Esophagus squamous epithelium (tissue), 5 donors: Measurements from ENCODE around the gene F7. TPM values are rescaled to one million over a fixed set of nuclear protein-coding genes. Genes with fewer than 3 reads are reported as not detected.

Experiments used
- DNase-seq: peaks from one replicate; lab custom pipeline; 2025; lab: John Stamatoyannopoulos, UW
- H3K27ac ChIP-seq, 4 donors: fragments of 200-600 bp; sonication (generic); one replicate each; pipeline ENCODE4 v1.5.1; 2016 to 2019; ENCODE audit warnings: mild to moderate bottlenecking in 1 of 4
- H3K27me3 ChIP-seq, 4 donors: fragments of 200-600 bp; sonication (generic); 1 replicate in 3 of 4; 2 replicates in 1 of 4; pipeline versions ENCODE4 v1.5.1 to v1.6.0; 2017 to 2021; ENCODE audit warnings: antibody characterized with exemption in 1 of 4
- H3K36me3 ChIP-seq, 3 donors: fragments of 200-600 bp; sonication (generic); one replicate each; pipeline ENCODE4 v1.5.1; 2016 to 2019
- H3K4me1 ChIP-seq, 3 donors: fragments of 200-600 bp; sonication (generic); one replicate each; pipeline ENCODE4 v1.5.1; 2017 to 2019
- H3K4me3 ChIP-seq, 4 donors: fragments of 200-600 bp; sonication (generic); 1 replicate in 3 of 4; 2 replicates in 1 of 4; pipeline ENCODE4 v1.5.1; 2016 to 2019; ENCODE audit warnings: mild to moderate bottlenecking in 2 of 4, moderate library complexity in 1 of 4
- H3K9me3 ChIP-seq, 3 donors: fragments of 200-600 bp; sonication (generic); one replicate each; pipeline ENCODE4 v1.5.1; 2016 to 2019
- CTCF ChIP-seq, 6 experiments: fragments of 450-650 bp in 4 of 6; fragments of 200-600 bp in 2 of 6; sonication (generic) in 2 of 6; IDR thresholded peaks; one replicate each; pipeline ENCODE4 v1.5.1; 2016 to 2019; ENCODE audit warnings: antibody characterized with exemption in 6 of 6, mild to moderate bottlenecking in 4 of 6, moderate library complexity in 4 of 6
- POLR2A ChIP-seq, 4 donors: fragments of 450-650 bp; IDR thresholded peaks; one replicate each; pipeline ENCODE4 v1.6.1; 2017; ENCODE audit warnings: antibody characterized with exemption in 4 of 4, mild to moderate bottlenecking in 4 of 4, moderate library complexity in 3 of 4
- WGBS, 2 donors: methylation state at CpG; one replicate each; pipeline ENCODE4 v1.1.5; 2018; 5-methylcytosine and 5-hydroxymethylcytosine counted together
- intact Hi-C: fragments of 100-400 bp; cut with DNase I; formaldehyde crosslinking; loops from one replicate; pipeline ENCODE4 v1.15.0; 2022
- total RNA-seq, 4 donors: library from RNA; depleted of rRNA; stranded (reverse); fragments of >200 nt; gene quantifications; one replicate each; pipeline ENCODE4 v1.1.0, GENCODE V29; 2016
- donor health status: DM: yes; HTN: yes; CAD: no.

F7 gene
- total RNA-seq, 4 donors from 2014 or later: not detected

GRCh38 chr13:113143466-113144254 is 38.1 kb downstream of the F7 start:
- intact Hi-C loops: no loop called here
- TF ChIP-seq POLR2A (IDR thresholded peaks at IDR 0.05) (no peak), CTCF (IDR thresholded peaks at IDR 0.05) (no peak)
- H3K9me3 ChIP-seq: no peaks in the 10 kb centered on the region
- no peaks in the 10 kb centered on the region for H3K27me3 ChIP-seq
- H3K36me3 ChIP-seq: peaks cover 0 to 11% (median 0%) of the 10 kb centered on the region in 3 donors
- H3K4me3 ChIP-seq: no peak overlapping the region
- H3K4me1 ChIP-seq: no peaks in the 10 kb centered on the region
- 83 to 88% methylated on average over 16 to 22 of the region's 39 CpGs for WGBS, 2 donors
- no peak for DNase-seq
- H3K27ac ChIP-seq: no peak overlapping the region

DNA sequence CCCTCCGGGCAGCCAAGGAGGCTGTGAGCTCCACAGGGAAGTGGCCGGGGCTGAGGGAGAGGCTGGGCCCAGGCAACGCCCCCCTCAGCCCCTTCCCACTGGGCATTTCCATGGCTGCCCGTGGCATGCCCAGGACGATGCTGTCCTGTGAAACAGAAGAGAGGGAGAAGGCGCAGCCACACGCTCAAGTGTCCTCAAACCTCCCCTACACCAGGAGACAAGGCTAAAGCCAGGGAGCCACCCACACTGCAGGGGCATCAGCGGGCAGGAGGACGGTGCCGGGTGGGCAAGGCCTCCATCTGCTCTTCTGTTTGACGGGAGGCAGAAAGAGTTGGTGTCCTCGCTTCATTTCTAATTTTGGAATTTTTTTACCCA is 38.7 kb downstream of the F7 start:
- no peak for DNase-seq
- no peak for TF ChIP-seq CTCF (IDR thresholded peaks at IDR 0.05)
- H3K27ac ChIP-seq: no peak overlapping the region
- intact Hi-C loops: no loop called here
- H3K9me3 ChIP-seq: no peaks in the 10 kb centered on the region
- no peaks in the 10 kb centered on the region for H3K4me1 ChIP-seq
- H3K4me3 ChIP-seq: no peak overlapping the region
- H3K36me3 ChIP-seq: peaks cover 0 to 11% (median 0%) of the 10 kb centered on the region in 3 donors
- 91 to 93% methylated on average over 5 to 9 of the region's 12 CpGs for WGBS, 2 donors
- no peaks in the 10 kb centered on the region for H3K27me3 ChIP-seq

GRCh38 chr13:113145496-113145895 is 39.9 kb downstream of the F7 start:
- no peak for DNase-seq
- TF ChIP-seq POLR2A (IDR thresholded peaks at IDR 0.05): no peak
- TF ChIP-seq CTCF (IDR thresholded peaks at IDR 0.05): no peak
- Histone ChIP-seq H3K9me3 (no peaks in the 10 kb centered on the region), H3K36me3 (peaks cover 0 to 11% (median 0%) of the 10 kb centered on the region in 3 donors), H3K4me1 (no peaks in the 10 kb centered on the region), H3K27me3 (no peaks in the 10 kb centered on the region), H3K4me3 (no peak overlapping the region), H3K27ac (no peak overlapping the region)
- intact Hi-C loops: no loop called here
- 71 to 72% methylated on average over 11 to 12 of the region's 12 CpGs for WGBS, 2 donors

GRCh38 chr13:113145911-113146598 is 40.5 kb downstream of the F7 start:
- 78 to 85% methylated on average over 10 to 12 of the region's 15 CpGs for WGBS, 2 donors
- intact Hi-C loops: no loop called here
- no peak overlapping the region for H3K27ac ChIP-seq
- no peaks in the 10 kb centered on the region for H3K4me1 ChIP-seq
- H3K9me3 ChIP-seq: no peaks in the 10 kb centered on the region
- no peaks in the 10 kb centered on the region for H3K27me3 ChIP-seq
- DNase-seq: no peak
- peaks cover 0 to 6% (median 0%) of the 10 kb centered on the region in 3 donors for H3K36me3 ChIP-seq
- no peak overlapping the region for H3K4me3 ChIP-seq
- TF ChIP-seq POLR2A (IDR thresholded peaks at IDR 0.05) (no peak), CTCF (IDR thresholded peaks at IDR 0.05) (no peak)

DNA sequence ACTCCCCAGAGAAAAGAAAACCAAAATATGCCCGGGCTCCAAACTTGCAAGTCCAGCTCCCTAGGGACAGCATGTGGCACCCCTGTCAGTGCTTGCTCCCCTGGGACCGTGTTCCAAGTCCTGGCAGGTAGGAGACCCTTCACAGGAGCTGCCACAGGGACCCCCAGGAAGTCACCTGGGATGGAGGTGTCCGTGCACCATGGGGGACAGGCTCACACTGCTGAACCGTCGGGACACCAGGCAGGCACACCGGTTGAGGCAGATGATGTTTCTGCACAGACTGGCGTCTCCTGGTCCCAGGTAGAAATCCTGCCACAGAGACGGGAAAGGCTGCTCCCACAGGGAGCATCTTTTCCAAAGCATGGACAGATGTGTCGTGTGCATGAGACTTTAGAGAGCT is 41.2 kb downstream of the F7 start:
- no peak for TF ChIP-seq CTCF (IDR thresholded peaks at IDR 0.05)
- no peak for TF ChIP-seq POLR2A (IDR thresholded peaks at IDR 0.05)
- intact Hi-C loops: no loop called here
- Histone ChIP-seq H3K27me3 (peaks cover 0 to 2% (median 0%) of the 10 kb centered on the region in 4 donors), H3K9me3 (no peaks in the 10 kb centered on the region), H3K4me1 (peaks cover 0 to under 1% (median 0%) of the 10 kb centered on the region in 3 donors), H3K27ac (no peak overlapping the region), H3K36me3 (peaks cover 0 to 6% (median 0%) of the 10 kb centered on the region in 3 donors), H3K4me3 (no peak overlapping the region)
- WGBS, 2 donors: 50 to 80% methylated on average over 1 to 9 of the region's 9 CpGs
- DNase-seq: no peak
